H9 (cell line): ENCODE measurements around the gene SLC9A1. TPM values are rescaled to one million over a fixed set of nuclear protein-coding genes. Genes with fewer than 3 reads are reported as not detected.

Experiments
- DNase-seq: peaks from one replicate; pipeline ENCODE4 v3.0.0-alpha.2; 2017
- H2AFZ ChIP-seq: one replicate; pipeline ENCODE4 v1.6.1; 2013; ENCODE audit warnings: mild to moderate bottlenecking, low read length, control low read depth, moderate library complexity
- H2AK5ac ChIP-seq: 2 replicates; pipeline ENCODE4 v1.6.1; 2013; ENCODE audit warnings: low read length, control low read depth, mixed read lengths; ENCODE audit not compliant: insufficient read length
- H2BK120ac ChIP-seq: one replicate; pipeline ENCODE4 v1.6.1; 2013; ENCODE audit warnings: low read depth, mild to moderate bottlenecking, low read length, control low read depth, inconsistent platforms; ENCODE audit not compliant: poor library complexity, severe bottlenecking
- H2BK12ac ChIP-seq: 2 replicates; pipeline ENCODE4 v1.6.1; 2013; ENCODE audit warnings: low read length, control low read depth, mixed read lengths, low read depth; ENCODE audit not compliant: insufficient read length
- H2BK15ac ChIP-seq: 2 replicates; pipeline ENCODE4 v1.6.1; 2013; ENCODE audit warnings: low read depth, low read length, control low read depth
- H2BK20ac ChIP-seq: one replicate; pipeline ENCODE4 v1.6.1; 2013; ENCODE audit warnings: low read depth, mild to moderate bottlenecking, low read length, control low read depth, inconsistent platforms; ENCODE audit not compliant: poor library complexity, severe bottlenecking
- H2BK5ac ChIP-seq: 2 replicates; pipeline ENCODE4 v1.6.1; 2013; ENCODE audit warnings: low read length, control low read depth, mixed read lengths; ENCODE audit not compliant: insufficient read length
- H3K14ac ChIP-seq: 2 replicates; pipeline ENCODE4 v1.6.1; 2013; ENCODE audit warnings: low read length, control low read depth; ENCODE audit not compliant: insufficient read depth
- H3K18ac ChIP-seq: 2 replicates; pipeline ENCODE4 v1.6.1; 2013; ENCODE audit warnings: low read depth, mild to moderate bottlenecking, mixed read lengths, low read length, control low read depth; ENCODE audit not compliant: insufficient read length
- H3K23ac ChIP-seq: 2 replicates; pipeline ENCODE4 v1.6.1; 2013; ENCODE audit warnings: low read length, control low read depth, mixed read lengths, low read depth; ENCODE audit not compliant: insufficient read length
- H3K23me2 ChIP-seq: 2 replicates; pipeline ENCODE4 v1.6.1; 2013; ENCODE audit warnings: low read depth, mild to moderate bottlenecking, mixed read lengths, low read length, control low read depth; ENCODE audit not compliant: insufficient read length, poor library complexity, severe bottlenecking
- H3K27ac ChIP-seq: 2 replicates; pipeline ENCODE4 v1.5.1; 2013; ENCODE audit warnings: low read length, control low read depth, mixed read lengths, low read depth; ENCODE audit not compliant: insufficient read length
- H3K27me3 ChIP-seq: 2 replicates; pipeline ENCODE4 v1.6.1; 2013; ENCODE audit warnings: low read length, control low read depth, inconsistent platforms; ENCODE audit not compliant: insufficient read depth
- H3K4ac ChIP-seq: 2 replicates; pipeline ENCODE4 v1.6.1; 2013; ENCODE audit warnings: low read depth, mild to moderate bottlenecking, control low read depth, inconsistent platforms, low read length, moderate library complexity
- H3K4me1 ChIP-seq: 2 replicates; pipeline ENCODE4 v1.6.1; 2013; ENCODE audit warnings: low read length, control low read depth, inconsistent platforms; ENCODE audit not compliant: insufficient read depth
- H3K4me2 ChIP-seq: 2 replicates; pipeline ENCODE4 v1.6.1; 2013; ENCODE audit warnings: low read length, control low read depth, mixed read lengths; ENCODE audit not compliant: insufficient read length, insufficient read depth
- H3K56ac ChIP-seq: 2 replicates; pipeline ENCODE4 v1.6.1; 2013; ENCODE audit warnings: low read depth, mild to moderate bottlenecking, mixed read lengths, low read length, control low read depth; ENCODE audit not compliant: insufficient read length
- H3K79me1 ChIP-seq: 2 replicates; pipeline ENCODE4 v1.6.1; 2013; ENCODE audit warnings: low read depth, mild to moderate bottlenecking, moderate library complexity, low read length, control low read depth, inconsistent platforms; ENCODE audit not compliant: insufficient read depth, poor library complexity, severe bottlenecking
- H3K79me2 ChIP-seq: 2 replicates; pipeline ENCODE4 v1.6.1; 2013; ENCODE audit warnings: low read length, control low read depth, inconsistent platforms; ENCODE audit not compliant: insufficient read depth
- H3K9ac ChIP-seq: 2 replicates; pipeline ENCODE4 v1.6.1; 2013; ENCODE audit warnings: low read length, control low read depth, mixed read lengths; ENCODE audit not compliant: insufficient read length; ENCODE audit errors: extremely low read depth
- H3K9me3 ChIP-seq: one replicate; pipeline ENCODE4 v1.6.1; 2013; ENCODE audit warnings: low read depth, low read length, inconsistent platforms; ENCODE audit not compliant: control insufficient read depth
- H3T11ph ChIP-seq: one replicate; pipeline ENCODE4 v1.6.1; 2013; ENCODE audit warnings: mild to moderate bottlenecking, low read length, control low read depth, inconsistent platforms
- H4K20me1 ChIP-seq: one replicate; pipeline ENCODE4 v1.6.1; 2013; ENCODE audit not compliant: control insufficient read depth, insufficient read length, insufficient read depth
- H4K5ac ChIP-seq: 2 replicates; pipeline ENCODE4 v1.6.1; 2013; ENCODE audit warnings: low read depth, mild to moderate bottlenecking, mixed read lengths, low read length, control low read depth; ENCODE audit not compliant: insufficient read length
- H4K8ac ChIP-seq: replicated peaks from 2 replicates; pipeline ENCODE4 v1.6.1; 2013; ENCODE audit warnings: low read length, control low read depth, mixed read lengths, low read depth; ENCODE audit not compliant: insufficient read length
- H4K91ac ChIP-seq: 2 replicates; pipeline ENCODE4 v1.6.1; 2013; ENCODE audit warnings: low read depth, mild to moderate bottlenecking, moderate library complexity, mixed read lengths, low read length, control low read depth; ENCODE audit not compliant: insufficient read length
- H3K27ac Mint-ChIP-seq, 3 experiments: 2 replicates in 2 of 3; 3 replicates in 1 of 3; pipeline ENCODE4 v1.8.0; 2020 to 2021; ENCODE audit warnings: mixed read lengths in 3 of 3, mild to moderate bottlenecking in 1 of 3, moderate library complexity in 1 of 3
- H3K27me3 Mint-ChIP-seq: 2 replicates; pipeline ENCODE4 v1.8.0; 2021; ENCODE audit warnings: low read depth, mild to moderate bottlenecking, moderate library complexity, mixed read lengths
- H3K36me3 Mint-ChIP-seq, 3 experiments: 2 replicates in 2 of 3; 3 replicates in 1 of 3; pipeline ENCODE4 v1.8.0; 2020 to 2021; ENCODE audit warnings: low read depth in 3 of 3, mixed read lengths in 3 of 3; ENCODE audit not compliant: insufficient read depth in 1 of 3
- H3K4me1 Mint-ChIP-seq, 2 experiments: 2 replicates each; pipeline ENCODE4 v1.8.0; 2020; ENCODE audit warnings: mixed read lengths in 2 of 2
- H3K4me3 Mint-ChIP-seq, 2 experiments: 2 replicates in 1 of 2; 3 replicates in 1 of 2; pipeline ENCODE4 v1.8.0; 2020 to 2021; ENCODE audit warnings: mild to moderate bottlenecking in 2 of 2, mixed read lengths in 2 of 2, moderate library complexity in 1 of 2
- H3K9me3 Mint-ChIP-seq, 2 experiments: 2 replicates in 1 of 2; 3 replicates in 1 of 2; pipeline ENCODE4 v1.8.0; 2020; ENCODE audit warnings: mild to moderate bottlenecking in 2 of 2, mixed read lengths in 2 of 2, moderate library complexity in 1 of 2
- CTCF ChIP-seq: fragments of 200-600 bp; sonication (generic); conservative IDR thresholded peaks from 3 replicates; pipeline ENCODE4 v1.8.0; 2021; ENCODE audit warnings: antibody characterized with exemption, mild to moderate bottlenecking
- WGBS: extraction: QIAGEN DNeasy Blood & Tissue Kit; methylation state at CpG from one replicate; pipeline ENCODE4 v1.1.7; 2013; ENCODE audit warnings: missing lambda C conversion rate, low lambda C conversion rate, mixed read lengths; ENCODE audit not compliant: insufficient read length; ENCODE audit errors: extremely low coverage; 5-methylcytosine and 5-hydroxymethylcytosine counted together
- total RNA-seq: library from RNA; stranded (reverse); gene quantifications from 2 replicates; pipeline ENCODE4 v1.2.1, GENCODE V29; 2021

The SLC9A1 gene
- total RNA-seq, 1 experiment from 2014 or later, result 20.8 TPM

GRCh38 chr1:27074175-27074780 is 80.6 kb downstream of the SLC9A1 start:
- no CpG with 5 or more reads among the region's 3 CpGs for WGBS
- H4K91ac ChIP-seq, result no peak overlapping the region
- no peak for DNase-seq
- H2BK5ac ChIP-seq, result no peak overlapping the region
- no peak overlapping the region for H3K56ac ChIP-seq
- H2BK120ac ChIP-seq, result no peak overlapping the region
- H2BK15ac ChIP-seq, result no peak overlapping the region
- no peaks in the 10 kb centered on the region for H3K23me2 ChIP-seq
- no peak overlapping the region; a peak in 1 of 7 replicates for H3K27ac Mint-ChIP-seq
- no peaks in the 10 kb centered on the region for H3K79me2 ChIP-seq
- H4K8ac ChIP-seq, result no peak overlapping the region
- H3K79me1 ChIP-seq, result no peaks in the 10 kb centered on the region
- no peak overlapping the region for H3K9ac ChIP-seq
- H4K5ac ChIP-seq, result no peak overlapping the region
- H2AK5ac ChIP-seq, result no peak overlapping the region
- H3K9me3 ChIP-seq, result no peaks in the 10 kb centered on the region
- H3K18ac ChIP-seq, result no peak overlapping the region
- no peak overlapping the region for H3K14ac ChIP-seq
- no peak overlapping the region for H3T11ph ChIP-seq
- TF ChIP-seq CTCF, result no peak
- no peak overlapping the region for H3K4ac ChIP-seq
- no peaks in the 10 kb centered on the region for H3K36me3 Mint-ChIP-seq
- no peaks in the 10 kb centered on the region for H3K9me3 Mint-ChIP-seq
- H3K4me2 ChIP-seq, result no peak overlapping the region
- H3K27me3 Mint-ChIP-seq, result no peaks in the 10 kb centered on the region; the same call in 1 of the 2 replicates
- no peak overlapping the region for H2AFZ ChIP-seq
- H2BK20ac ChIP-seq, result no peak overlapping the region
- H4K20me1 ChIP-seq, result no peaks in the 10 kb centered on the region
- no peak overlapping the region for H3K4me3 Mint-ChIP-seq
- H3K4me1 ChIP-seq, result no peaks in the 10 kb centered on the region
- H3K27ac ChIP-seq, result no peak overlapping the region
- no peak overlapping the region for H2BK12ac ChIP-seq
- H3K27me3 ChIP-seq, result no peaks in the 10 kb centered on the region
- H3K4me1 Mint-ChIP-seq, result peaks cover 9 to 15% of the 10 kb centered on the region in 2 experiments; a peak in 3 of 4 replicates
- H3K23ac ChIP-seq, result no peak overlapping the region
